PC-3 (cell line): ENCODE measurements around the gene CUEDC2.

Source experiments
- EZH2 ChIP-seq: fragments of 300-600 bp; sonication (generic); IDR thresholded peaks from one replicate; pipeline ENCODE4 v1.6.1; 2017; ENCODE audit warnings: antibody characterized with exemption, mild to moderate bottlenecking, low read length; ENCODE audit not compliant: unreplicated experiment
- EZH2phosphoT487 ChIP-seq: fragments of 300-600 bp; sonication (generic); IDR thresholded peaks from 2 replicates; pipeline ENCODE4 v1.6.1; 2018; ENCODE audit warnings: mild to moderate bottlenecking, antibody characterized with exemption, low read length, borderline replicate concordance
- TF ChIP-seq, protein P1 (sequence below): fragments of 300-600 bp; sonication (generic); conservative IDR thresholded peaks from 2 replicates; pipeline ENCODE4 v1.5.1; 2017; ENCODE audit warnings: antibody characterized with exemption, low read depth, mild to moderate bottlenecking, low read length

DNA sequence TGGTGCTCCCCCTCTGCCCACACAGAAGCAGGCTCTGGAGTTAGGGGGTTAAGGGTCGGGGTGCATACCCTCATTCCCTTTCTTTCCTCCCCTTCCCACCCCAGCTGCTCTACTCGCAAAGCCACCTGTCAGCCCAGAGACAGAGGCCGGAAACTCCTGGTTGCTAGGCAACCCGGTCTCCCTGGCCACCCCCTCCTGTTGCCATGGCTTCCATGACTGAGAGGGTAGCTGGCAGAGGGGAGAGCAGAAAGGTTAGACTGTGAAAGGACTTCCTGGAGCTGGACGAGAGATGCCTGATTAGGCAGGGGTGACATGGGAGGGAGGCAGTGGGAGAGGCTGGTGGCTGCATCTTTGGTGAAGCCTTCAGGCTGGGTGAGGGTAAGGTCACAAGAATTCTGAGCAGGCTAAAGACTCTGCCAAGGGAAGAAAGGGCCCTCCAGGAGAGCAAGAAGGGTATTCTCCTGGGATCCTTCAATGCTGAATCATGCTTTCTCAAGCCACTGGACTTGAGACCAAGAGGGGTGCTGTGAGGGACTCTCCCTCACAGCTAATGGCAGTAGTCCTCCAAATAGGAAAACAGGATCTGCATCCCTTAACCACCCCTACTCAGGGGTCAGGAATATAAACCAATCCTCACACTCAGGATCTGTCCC, 19.2 kb downstream of the CUEDC2 start:
- TF ChIP-seq, protein P1, sequence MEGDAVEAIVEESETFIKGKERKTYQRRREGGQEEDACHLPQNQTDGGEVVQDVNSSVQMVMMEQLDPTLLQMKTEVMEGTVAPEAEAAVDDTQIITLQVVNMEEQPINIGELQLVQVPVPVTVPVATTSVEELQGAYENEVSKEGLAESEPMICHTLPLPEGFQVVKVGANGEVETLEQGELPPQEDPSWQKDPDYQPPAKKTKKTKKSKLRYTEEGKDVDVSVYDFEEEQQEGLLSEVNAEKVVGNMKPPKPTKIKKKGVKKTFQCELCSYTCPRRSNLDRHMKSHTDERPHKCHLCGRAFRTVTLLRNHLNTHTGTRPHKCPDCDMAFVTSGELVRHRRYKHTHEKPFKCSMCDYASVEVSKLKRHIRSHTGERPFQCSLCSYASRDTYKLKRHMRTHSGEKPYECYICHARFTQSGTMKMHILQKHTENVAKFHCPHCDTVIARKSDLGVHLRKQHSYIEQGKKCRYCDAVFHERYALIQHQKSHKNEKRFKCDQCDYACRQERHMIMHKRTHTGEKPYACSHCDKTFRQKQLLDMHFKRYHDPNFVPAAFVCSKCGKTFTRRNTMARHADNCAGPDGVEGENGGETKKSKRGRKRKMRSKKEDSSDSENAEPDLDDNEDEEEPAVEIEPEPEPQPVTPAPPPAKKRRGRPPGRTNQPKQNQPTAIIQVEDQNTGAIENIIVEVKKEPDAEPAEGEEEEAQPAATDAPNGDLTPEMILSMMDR: no peak
- no peak for TF ChIP-seq EZH2
- TF ChIP-seq EZH2phosphoT487: no peak
